GM13976 (cell line): ENCODE measurements around the gene THRAP3.
"Not testable (repeated sequence)": the region's sequence is repeated elsewhere in the genome, so short reads cannot be mapped to it uniquely, and the experiment has no call there.

Experiments
- DNase-seq: peaks from one replicate; pipeline ENCODE4 v3.0.0; 2012; ENCODE audit warnings: low spot score
- CTCF ChIP-seq: IDR thresholded peaks from 2 replicates; pipeline ENCODE4 v1.5.1; 2012; ENCODE audit warnings: borderline replicate concordance, mild to moderate bottlenecking; ENCODE audit not compliant: insufficient read depth; ENCODE audit errors: extremely low read depth, missing control alignments, control extremely low read depth
- in situ Hi-C: fragments of 300-500 bp; cut with MboI; formaldehyde crosslinking; loops from one replicate; pipeline ENCODE4 v1.12.0; 2022; ENCODE audit warnings: low sequenced_read_pairs, mixed read lengths, inconsistent platforms; ENCODE audit not compliant: unreplicated experiment

Gene THRAP3

GRCh38 chr1:36222481-36223380, 1.5 kb upstream of the THRAP3 start:
- TF ChIP-seq CTCF: no peak
- in situ Hi-C loops: no loop called here
- DNase-seq: no peak

GRCh38 chr1:36223381-36223995, 755 bp upstream of the THRAP3 start:
- peak; percentile 76 for DNase-seq
- in situ Hi-C loops: no loop called here
- TF ChIP-seq CTCF: no peak

- peak; percentile 86 for DNase-seq
- in situ Hi-C loops: no loop called here
- no peak for TF ChIP-seq CTCF
Measured at GRCh38 chr1:36224537-36225282, 467 bp downstream of the THRAP3 start.

- DNase-seq: no peak
- TF ChIP-seq CTCF: no peak
- in situ Hi-C loops: no loop called here
Measured at GRCh38 chr1:36225283-36225899, 1.1 kb downstream of the THRAP3 start.

GRCh38 chr1:36230279-36230678, 6.0 kb downstream of the THRAP3 start:
- DNase-seq, in situ Hi-C loops: not testable (repeated sequence)

- in situ Hi-C loops: no loop called here
- TF ChIP-seq CTCF: no peak
- no peak for DNase-seq
Measured at GRCh38 chr1:36231191-36231590, 6.9 kb downstream of the THRAP3 start.
